GM18511 (cell line): ENCODE results near the gene MVB12B.
"Not testable (repeated sequence)": the region's sequence is repeated elsewhere in the genome, so short reads cannot be mapped to it uniquely, and the experiment has no call there.

ENCODE experiments used
- ATAC-seq: cut with Tn5 transposase; IDR thresholded peaks from one replicate; pipeline ENCODE4 v1.9.1; 2021; ENCODE audit warnings: mild to moderate bottlenecking, moderate library complexity; ENCODE audit not compliant: unreplicated experiment

MVB12B gene

DNA sequence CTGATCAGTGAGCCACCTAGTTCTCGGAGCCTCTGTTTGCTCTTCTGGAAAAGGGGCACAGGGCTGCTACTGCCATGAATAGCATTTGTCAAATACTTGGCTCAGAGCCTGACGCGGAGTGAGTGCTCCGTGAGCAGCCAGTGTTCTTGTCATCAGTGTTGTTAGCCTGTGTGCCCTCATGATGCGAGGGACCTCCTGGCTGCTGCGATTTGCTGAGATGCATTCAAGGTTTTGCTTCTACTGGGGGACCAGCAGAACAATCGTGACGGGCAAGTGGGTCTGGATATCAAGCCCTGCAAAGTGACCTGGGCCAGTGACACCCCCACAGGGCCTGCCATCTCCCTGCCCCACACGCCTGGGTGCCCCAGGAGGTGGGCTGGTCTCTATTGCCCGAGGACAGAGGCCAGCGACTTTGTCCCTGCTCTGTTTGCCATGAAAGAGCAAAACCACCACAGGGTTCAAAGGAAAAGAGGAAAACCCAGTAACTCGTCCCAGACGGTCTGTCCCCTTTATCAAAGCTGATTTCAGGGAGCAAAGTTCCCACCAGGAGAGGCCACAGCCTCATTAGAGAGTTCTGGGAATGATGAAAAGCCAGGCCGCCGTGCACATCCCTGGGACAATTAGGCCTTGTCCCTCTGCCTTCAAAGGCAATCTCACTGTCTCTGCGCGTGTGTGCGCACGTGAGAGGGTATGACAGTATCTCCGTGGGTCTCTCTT, 200.6 kb downstream of the MVB12B start:
- no peak for ATAC-seq

DNA sequence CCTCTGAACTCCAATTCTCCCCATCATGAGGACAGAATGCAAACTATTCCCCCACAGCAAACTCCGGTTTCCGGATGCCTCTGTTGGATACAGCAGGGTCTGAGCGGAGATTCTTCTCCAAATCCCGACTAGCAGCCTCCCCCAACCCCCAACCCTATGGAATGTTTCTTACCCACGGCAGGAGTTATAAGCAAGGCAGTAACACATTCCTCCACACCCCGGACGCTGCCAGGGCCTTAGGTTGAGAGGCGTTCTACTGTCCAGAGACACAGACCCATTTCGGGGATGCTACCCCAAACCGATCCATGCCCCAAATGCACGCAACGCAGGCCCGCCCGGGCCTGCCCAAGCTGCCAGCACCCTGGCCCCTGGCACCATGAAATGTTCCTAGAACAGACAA, 201.5 kb downstream of the MVB12B start:
- ATAC-seq: no peak

DNA sequence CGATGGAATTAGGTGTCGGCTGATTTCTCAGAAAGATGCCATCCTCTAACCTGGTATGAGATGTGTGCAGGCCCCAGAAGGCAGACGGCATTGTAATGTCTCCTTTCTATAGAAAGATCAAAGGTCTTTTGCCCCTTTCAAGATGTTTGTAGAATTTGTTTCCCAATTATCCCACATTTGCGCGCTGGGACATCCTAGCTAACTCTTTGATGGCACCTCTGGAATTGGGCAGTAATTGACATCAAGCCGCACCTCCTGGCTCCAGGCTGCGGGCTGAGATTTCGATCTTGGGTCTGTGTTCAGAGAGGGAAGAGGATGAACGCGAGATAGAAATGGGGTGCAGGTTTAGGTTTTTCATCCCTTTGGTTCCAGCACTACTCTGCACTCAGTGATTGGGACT, 202.3 kb downstream of the MVB12B start:
- ATAC-seq: no peak

DNA sequence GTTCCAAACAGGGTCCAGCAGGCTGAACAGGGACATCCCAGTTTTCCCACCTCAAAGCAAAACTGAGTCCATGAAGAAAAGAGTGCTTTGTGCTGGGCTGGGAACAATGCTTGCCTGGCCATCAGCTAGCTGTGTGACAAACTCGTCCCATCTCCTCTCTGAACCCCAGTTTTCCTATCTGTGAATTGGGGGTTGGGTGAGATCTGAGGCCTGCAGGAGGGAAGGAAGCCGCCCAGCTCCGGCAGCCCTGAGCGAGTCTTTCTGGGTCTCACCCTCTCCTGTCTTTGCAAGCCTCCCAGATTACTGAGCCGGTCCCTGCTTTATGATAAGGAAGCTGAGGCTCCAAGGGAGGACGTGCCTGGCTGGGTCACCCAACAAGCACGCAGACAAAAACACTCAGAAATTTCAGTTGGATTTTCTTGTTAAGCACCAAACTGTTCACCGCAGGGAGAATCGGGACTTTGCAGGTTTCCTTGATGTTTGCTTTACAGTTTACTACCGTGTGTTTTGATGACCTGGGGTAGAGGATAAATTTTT, 204.5 kb downstream of the MVB12B start:
- no peak for ATAC-seq

DNA sequence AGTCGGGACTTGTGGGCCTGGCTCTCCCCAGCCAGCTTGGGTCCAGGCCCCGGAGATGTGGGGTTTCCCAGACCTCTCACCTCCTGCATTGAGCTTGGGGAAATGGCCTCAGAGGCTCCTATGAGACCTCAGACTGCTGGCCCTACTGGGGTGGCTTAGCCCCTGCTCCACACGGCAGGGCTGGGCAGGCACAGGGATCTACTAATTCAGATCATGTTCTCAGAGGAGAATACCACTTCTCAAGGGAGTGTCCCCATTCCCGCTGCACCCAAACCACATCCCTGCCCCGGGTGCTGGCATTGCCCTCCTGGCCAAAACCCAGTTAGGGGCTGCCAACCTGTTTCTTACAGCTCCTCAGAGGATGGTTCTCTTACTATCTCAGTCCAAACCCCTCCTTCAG, 205.0 kb downstream of the MVB12B start:
- no peak for ATAC-seq

DNA sequence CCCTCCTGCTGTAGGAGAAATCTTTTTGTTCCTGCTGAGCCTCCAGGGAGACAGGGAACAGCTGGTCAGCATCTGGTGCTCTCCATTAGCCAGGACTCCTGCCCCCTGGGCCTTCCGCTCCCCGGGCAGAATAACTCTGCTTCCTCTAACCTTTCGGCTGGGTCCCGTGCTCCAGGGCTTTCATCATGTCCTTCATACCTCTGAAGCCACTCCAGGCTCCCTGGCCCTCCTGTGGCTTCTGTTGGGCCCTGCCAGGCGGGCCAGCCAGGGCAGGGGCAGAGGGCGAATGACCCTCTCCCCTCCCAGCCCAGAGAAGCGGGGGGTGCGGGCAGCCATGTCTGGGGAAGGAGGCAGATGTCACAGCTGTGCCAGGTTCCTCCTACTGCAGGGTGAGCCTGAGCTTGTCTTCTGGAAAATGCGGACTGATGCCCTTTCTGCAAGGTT, 205.4 kb downstream of the MVB12B start:
- ATAC-seq: no peak

DNA sequence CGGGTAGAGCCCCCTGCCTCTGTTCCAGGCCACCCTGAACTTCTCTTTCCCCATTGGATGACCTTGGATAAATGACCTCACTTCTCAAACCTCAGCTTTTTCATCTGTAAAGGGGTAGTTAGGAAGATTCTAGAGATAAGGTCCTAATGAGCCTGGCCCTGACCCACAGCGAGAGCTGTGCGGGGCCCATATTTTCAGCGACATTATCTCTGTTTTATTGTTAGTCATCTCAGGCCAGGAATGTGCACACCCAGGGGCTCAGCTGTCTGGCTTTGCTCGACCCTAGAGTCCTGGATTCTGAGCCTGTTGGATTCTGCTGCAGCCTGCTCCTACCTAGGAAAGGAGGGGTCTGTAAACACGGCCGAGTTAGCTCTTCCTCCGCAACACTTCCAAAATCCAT, 205.9 kb downstream of the MVB12B start:
- ATAC-seq: no peak

DNA sequence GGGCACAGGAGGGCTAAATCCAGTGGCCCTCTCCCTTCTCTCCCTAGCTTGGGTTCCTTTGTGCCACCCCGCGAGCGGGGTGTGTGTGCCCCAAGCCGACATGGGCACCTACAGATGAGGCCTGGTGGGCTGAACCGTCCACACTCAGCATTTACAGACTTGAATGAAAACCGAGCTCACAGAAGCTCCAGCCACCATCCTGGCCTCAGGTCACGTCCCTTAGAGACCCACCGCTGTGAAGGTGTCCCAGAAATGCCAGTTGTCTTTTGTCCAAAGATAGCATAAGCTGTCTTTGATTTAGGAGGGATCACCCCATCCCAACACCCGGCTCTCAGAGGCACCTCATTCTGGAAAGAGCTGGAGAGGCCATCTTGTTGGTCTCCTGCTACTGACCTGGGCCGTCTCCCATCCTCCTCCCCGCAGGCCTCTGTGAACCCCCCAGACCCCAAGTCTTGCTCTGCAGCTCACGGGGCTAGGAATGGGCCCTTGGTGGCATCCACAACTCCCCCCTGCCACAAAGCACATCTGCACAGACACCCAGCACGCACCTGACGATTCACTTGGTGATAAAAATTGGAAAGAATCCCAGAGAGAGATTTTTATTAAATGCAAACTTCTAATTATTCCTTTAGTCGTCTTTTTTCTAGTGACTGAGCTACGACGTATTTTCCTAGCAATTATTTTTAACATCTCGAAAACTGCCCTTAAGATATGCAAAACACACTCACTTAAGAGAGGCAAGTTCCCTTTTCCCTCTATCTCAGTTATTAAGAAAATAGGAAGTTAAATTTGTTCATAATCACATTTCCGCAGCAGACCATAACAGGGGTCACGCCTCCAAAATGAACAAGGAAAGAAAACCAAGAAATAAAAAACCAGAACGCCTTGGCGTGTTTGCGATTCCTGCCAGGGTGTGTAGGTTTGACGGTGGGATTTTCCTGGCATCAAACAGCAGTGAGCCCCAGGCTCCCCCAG, 206.6 kb downstream of the MVB12B start:
- no peak for ATAC-seq

DNA sequence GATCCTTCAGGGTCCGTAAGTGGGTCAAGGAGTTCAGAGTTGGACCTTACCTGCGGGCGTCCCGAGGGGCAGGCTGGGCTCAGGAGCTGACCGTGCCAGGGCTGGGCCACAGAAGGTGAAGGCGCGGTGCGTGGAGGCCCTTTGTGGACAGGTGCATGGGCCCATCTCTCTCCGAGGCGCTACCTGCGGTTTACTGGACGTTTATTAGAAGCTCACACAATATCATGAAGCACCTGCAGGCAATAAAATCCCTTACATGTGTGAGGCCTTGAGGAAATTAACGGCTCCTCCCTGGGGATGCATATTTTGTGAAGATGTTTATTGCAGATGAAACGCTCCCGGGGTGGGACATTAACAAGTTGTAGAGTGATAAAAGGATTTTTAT, 207.3 kb downstream of the MVB12B start:
- no peak for ATAC-seq

DNA sequence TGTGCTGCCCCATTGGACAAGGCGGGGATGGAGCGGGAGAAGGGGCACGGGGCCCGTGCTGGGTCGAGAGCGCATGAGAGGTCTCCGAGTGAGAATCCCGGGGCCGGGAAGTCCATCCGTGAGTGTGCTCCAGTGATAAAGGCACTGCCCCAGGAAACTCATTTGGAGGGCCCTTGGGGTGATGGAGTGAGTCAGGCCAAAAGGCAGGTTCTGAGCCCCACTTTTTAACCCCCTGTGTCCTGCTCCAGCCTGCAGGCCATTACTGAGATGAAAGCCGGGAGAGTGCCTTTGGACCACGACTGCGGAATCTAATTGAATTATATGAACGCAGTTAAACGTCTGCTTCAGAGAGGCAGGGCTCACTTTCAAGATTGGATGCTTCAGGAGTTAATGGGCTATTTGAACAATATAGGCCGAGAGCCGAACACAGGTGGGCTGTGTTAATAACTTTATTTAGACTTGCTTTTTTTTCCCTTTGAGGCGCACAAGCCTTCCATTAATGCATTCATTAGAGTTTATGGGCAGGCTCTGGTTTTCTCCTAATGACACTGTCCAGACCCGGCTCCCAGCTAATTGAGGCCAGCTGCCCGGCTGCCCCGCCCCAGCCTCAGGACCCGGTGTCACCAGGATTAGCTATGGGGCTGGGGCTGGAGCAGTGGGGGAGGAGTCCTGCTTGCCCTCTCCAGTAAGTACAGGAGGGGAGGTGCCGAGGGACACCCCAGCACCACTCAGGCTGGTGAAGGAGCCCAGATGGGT, 208.0 kb downstream of the MVB12B start:
- no peak for ATAC-seq

DNA sequence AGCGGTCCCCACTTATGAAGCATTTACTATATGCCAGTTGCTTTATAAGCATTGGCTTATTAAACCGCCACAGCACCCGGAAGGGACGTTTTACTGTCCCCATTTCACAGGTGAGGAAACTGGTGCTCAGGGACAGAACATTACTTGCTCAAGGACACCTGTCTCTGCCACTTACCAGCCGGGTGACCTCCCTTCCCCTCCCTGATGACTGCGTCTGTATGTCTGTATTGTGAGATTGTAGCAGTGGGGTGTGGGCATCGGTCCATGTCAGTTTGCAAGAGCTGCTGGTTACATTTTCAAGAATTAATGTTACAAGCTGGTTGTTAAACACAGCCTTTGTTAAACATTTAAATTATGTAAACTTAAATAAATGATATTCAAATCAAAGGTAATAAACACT, 209.5 kb downstream of the MVB12B start:
- ATAC-seq: no peak

DNA sequence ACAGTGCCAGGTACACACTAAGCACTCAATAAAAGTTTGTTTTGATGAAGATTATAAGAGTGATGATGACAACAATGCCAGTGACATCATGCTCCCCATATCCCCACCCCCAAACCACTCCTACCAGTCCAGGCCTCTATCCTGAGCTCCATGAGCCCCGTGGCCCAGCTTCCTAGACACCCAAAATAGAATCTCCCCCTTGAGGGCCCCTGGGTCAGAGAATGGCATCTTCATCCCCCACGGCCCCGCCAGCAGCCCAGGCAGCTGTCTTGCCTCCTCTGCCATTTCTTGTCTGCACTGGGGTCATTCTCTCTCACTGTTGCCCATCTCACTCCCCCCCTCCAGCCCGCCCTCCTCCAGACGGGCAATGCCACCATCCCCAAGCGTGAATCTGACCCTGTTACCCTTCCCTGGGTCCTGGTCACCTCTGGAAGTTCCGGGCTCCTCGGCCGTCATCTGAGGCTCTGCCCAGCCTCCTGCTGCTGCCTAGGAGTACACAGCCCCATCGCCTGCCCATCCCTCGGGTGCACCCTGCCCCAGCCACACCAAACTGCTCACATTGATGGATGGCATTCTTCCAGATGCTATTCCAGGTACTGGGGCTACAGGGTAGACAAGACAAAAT, 210.3 kb downstream of the MVB12B start:
- ATAC-seq: no peak

DNA sequence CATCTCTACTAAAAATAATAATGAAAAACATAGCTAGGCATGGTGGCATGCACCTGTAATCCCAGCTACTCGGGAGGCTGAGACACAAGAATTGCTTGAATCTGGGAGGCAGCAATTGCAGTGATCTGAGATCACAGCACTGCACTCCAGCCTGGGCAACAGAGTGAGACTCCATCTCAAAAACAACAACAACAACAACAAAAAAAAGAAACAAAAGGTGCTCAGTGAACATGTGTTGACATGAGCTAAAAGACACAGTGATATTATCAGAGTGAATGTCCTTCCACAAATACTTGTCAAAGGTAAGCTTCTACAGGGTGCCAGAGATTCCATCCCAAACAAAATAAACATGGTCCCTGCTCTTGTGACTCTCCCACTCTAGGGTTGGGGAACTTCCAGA, 211.9 kb downstream of the MVB12B start:
- no peak for ATAC-seq

DNA sequence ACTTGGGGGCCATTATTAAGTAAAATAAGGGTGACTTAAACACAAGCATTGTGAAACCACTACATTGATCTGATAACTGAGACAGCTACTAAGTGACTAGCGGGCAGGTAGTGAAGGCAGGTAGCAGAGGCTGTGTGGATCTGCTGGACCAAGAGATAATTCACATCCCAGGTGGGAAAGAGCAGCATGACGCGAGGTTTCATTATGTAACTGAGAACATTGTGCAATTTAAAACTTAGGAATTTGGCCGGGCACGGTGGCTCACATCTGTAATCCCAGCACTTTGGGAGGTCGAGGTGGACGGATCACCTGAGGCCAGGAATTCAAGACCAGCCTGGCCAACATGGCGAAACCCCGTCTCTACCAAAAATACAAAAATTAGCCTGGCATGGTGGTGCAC, 213.8 kb downstream of the MVB12B start:
- ATAC-seq: not testable (repeated sequence)

DNA sequence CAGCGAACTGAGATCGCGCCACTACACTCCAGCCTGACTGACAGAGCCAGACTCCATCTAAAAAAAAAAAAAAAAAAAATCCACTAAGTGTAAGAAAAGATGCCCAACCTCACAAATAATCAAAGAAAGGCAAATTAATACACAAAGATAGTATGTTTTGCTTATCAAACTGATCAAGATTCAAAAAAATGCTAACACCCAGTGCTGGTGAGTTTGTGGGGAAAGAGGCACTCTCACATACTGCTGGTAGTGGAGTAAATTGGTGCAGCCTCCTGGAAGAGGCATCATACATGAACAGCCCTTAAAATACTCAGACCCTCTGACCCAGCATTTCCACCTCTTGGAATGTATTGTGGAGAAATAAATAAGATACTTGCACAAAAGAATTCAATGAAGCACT, 216.9 kb downstream of the MVB12B start:
- no peak for ATAC-seq

DNA sequence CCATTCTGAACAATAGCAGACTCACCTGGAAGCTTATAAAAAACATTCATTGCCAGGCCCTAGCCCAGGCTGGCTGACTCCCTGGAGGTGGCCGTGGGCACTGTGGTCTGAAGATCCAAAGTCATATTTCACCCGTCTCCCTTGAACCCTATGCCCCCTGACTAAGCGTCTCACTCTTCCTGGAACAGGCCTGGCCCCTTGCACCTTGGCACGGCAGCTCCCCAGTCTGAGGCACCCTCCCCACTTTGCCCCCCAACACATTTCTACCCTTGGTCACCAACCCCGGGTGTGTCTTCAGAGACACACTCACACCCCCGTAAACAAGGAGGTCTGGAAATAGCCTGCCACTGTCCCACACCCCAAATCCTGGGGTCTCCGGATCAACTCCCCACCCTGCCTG, 218.5 kb downstream of the MVB12B start:
- no peak for ATAC-seq

DNA sequence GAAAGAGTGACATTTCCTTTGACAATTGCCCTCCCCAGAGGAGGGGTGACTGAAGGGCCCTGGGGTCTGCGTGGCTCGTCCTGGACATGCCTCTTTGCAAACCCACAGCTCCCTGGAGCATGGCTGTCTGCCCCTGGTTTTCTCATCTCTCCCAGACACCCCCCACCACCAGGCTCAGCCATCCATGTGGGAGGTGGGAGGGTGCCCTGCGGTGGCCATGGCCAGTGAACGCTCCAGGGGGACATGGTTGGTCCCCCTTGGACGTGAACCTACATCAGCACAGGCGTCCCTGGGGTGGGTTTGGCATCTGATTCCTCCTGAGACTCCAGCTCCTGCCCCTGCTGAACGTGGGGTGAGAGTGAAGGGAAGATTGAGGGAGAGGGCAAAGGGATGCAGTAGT, 219.4 kb downstream of the MVB12B start:
- ATAC-seq: no peak

DNA sequence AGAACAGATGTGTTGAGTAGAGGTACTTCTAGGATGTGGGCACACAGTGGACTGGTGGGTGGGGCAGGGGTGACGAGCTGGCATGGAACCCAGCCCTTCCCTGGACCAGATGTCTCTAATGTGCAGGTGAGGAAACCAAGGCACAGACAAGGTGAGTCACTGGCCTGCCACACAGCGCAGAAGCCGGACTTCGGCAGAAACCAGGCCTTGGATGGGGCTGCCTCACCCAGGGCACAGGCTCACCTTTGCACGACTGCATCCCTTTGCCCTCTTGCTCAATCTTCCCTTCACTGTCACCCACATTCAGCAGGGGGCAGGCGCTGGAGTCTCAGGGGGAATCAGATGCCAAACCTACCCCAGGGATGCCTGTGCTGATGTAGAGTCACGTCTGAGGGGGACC, 221.7 kb downstream of the MVB12B start:
- no peak for ATAC-seq

DNA sequence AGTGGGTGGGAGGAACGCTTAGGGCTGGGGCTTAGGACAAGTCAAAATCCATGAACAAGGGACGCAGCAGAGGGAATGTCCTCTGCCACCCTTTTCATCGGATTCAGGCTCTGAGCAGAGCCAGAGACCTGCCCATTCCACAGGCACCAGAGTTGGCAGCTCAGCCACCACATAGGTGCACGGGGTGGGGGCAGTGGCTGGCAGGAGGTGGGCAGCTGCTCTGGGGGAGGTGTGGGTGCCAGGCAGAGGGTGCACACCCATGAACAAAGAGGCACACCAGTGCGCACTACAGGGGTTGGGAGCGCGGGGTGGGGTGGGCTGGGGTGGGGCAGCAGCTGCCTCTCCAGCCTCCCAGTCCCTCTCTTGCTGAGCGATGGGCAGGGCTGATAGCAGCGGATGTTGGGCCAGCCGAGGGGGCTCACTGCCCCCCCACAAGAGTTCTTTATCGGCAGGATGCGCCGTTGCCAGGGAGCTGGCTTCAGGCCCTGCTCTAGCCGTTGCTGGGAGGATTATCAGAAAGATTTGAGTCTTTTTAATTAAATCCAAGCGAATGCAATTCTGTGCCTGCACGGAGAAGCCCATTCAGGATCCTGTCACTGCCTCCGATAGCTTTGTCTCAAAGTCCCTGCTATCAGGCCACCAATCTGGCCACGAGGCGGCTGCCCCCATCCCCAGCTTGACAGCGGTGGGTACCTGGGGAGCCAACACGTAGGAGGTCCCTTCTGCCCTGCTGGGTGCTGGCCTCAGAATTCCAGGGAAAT, 222.8 kb downstream of the MVB12B start:
- ATAC-seq: no peak

DNA sequence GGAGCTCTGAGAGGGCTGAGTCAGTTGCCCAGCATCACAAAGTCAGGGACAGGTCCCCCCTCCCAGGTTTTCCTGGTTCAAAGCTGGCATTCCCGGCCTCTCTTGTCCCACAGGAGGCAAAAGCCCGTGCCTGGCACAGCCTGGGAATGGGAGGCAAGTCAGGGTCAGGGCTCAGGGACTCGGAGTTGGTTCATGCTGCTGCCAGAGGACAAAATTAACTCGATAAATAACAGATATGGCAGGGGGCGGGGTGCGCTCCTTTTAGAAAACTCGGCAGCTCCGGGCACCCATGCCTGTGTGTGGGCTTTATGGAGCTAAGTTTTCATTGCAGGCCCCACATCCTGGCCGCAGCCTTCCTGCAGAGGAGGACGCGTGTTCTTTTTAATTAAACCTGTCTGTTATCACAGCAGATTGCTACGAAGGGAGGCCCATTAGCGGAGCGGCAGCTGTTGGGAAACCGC, 224.3 kb downstream of the MVB12B start:
- ATAC-seq: no peak
